SK-N-SH (cell line): Measurements from ENCODE around the gene KIF15. TPM values are rescaled to one million over a fixed set of nuclear protein-coding genes. Genes with fewer than 3 reads are reported as not detected.

Experiments
- CTCF ChIA-PET: fragments of 300-600, 350-600 bp; formaldehyde crosslinking; extraction: SDS; loops from one replicate; lab custom pipeline; 2021; lab: Yijun Ruan, JAX
- POLR2A ChIA-PET: fragments of 350-600 bp; sonication (Branson Sonifier 250); formaldehyde crosslinking; extraction: SDS; loops from one replicate; lab custom pipeline; 2020; ENCODE audit warnings: antibody characterized with exemption, inconsistent platforms; lab: Yijun Ruan, JAX
- DNase-seq: peaks from one replicate; pipeline ENCODE4 v3.0.0; 2012
- H2AFZ ChIP-seq: fragments of 200-600 bp; sonication (generic); 2 replicates; pipeline ENCODE4 v1.8.1; 2016; ENCODE audit warnings: antibody characterized with exemption, mild to moderate bottlenecking, low read depth
- H3F3A ChIP-seq: fragments of 200-600 bp; sonication (generic); replicated peaks from 2 replicates; pipeline ENCODE3; 2016; ENCODE audit warnings: antibody characterized with exemption, mild to moderate bottlenecking; ENCODE audit not compliant: insufficient read depth
- H3K27ac ChIP-seq, 2 experiments: fragments of 200-500 bp in 1 of 2; fragments of 200-600 bp in 1 of 2; sonication (Bioruptor generic) in 1 of 2; sonication (generic), shearing (Covaris generic) in 1 of 2; 2 replicates each; pipeline versions ENCODE4 v1.5.1 to v1.6.1; 2014 to 2016; ENCODE audit warnings: low read depth in 2 of 2, inconsistent platforms in 1 of 2, low read length in 1 of 2, mild to moderate bottlenecking in 1 of 2, mixed read lengths in 1 of 2
- H3K27me3 ChIP-seq: fragments of 200-600 bp; sonication (generic), shearing (Covaris generic); 2 replicates; pipeline ENCODE4 v1.6.1; 2016; ENCODE audit warnings: mixed run types; ENCODE audit not compliant: insufficient read depth
- H3K36me3 ChIP-seq, 2 experiments: fragments of 200-500 bp in 1 of 2; fragments of 200-600 bp in 1 of 2; sonication (Bioruptor generic) in 1 of 2; sonication (generic) in 1 of 2; replicated peaks in 1 of 2; 2 replicates each; pipeline versions ENCODE3 to v1.5.1; 2014 to 2016; ENCODE audit warnings: low read length in 1 of 2, mild to moderate bottlenecking in 1 of 2; ENCODE audit not compliant: insufficient read depth in 2 of 2, control insufficient read depth in 1 of 2
- H3K4me1 ChIP-seq, 2 experiments: fragments of 200-500 bp in 1 of 2; fragments of 200-600 bp in 1 of 2; sonication (Bioruptor generic) in 1 of 2; sonication (generic), shearing (Covaris generic) in 1 of 2; 2 replicates each; pipeline versions ENCODE4 v1.5.1 to v1.6.1; 2014 to 2016; ENCODE audit warnings: low read depth in 1 of 2, low read length in 1 of 2, mixed run types in 1 of 2; ENCODE audit not compliant: insufficient read depth in 2 of 2, control insufficient read depth in 1 of 2
- H3K4me2 ChIP-seq: fragments of 200-600 bp; sonication (generic), shearing (Covaris generic); 2 replicates; pipeline ENCODE4 v1.6.1; 2017; ENCODE audit warnings: mixed run types
- H3K4me3 ChIP-seq, 2 experiments: fragments of 200-500 bp in 1 of 2; fragments of 200-600 bp in 1 of 2; sonication (Bioruptor generic) in 1 of 2; sonication (generic), shearing (Covaris generic) in 1 of 2; 2 replicates each; pipeline versions ENCODE4 v1.5.1 to v1.8.1; 2014 to 2016; ENCODE audit warnings: low read depth in 2 of 2, inconsistent platforms in 1 of 2, low read length in 1 of 2, mild to moderate bottlenecking in 1 of 2, mixed read lengths in 1 of 2, moderate library complexity in 1 of 2
- H3K79me2 ChIP-seq: fragments of 200-600 bp; sonication (generic); 2 replicates; pipeline ENCODE4 v1.8.1; 2017; ENCODE audit warnings: mild to moderate bottlenecking; ENCODE audit not compliant: insufficient read depth
- H3K9ac ChIP-seq: fragments of 200-600 bp; sonication (generic); 2 replicates; pipeline ENCODE4 v1.6.1; 2017; ENCODE audit warnings: mixed run types
- H3K9me2 ChIP-seq: fragments of 200-600 bp; sonication (generic); 2 replicates; pipeline ENCODE4 v1.6.1; 2017; ENCODE audit warnings: mixed run types
- H3K9me3 ChIP-seq: fragments of 200-600 bp; sonication (generic); 2 replicates; pipeline ENCODE4 v1.6.1; 2017; ENCODE audit warnings: mixed run types, mild to moderate bottlenecking, moderate library complexity
- H4K20me1 ChIP-seq: fragments of 200-600 bp; sonication (generic); 2 replicates; pipeline ENCODE4 v1.6.1; 2017; ENCODE audit warnings: mild to moderate bottlenecking, mixed run types; ENCODE audit not compliant: insufficient read depth
- CHD2 ChIP-seq: fragments of 150-350 bp; IDR thresholded peaks from 2 replicates; pipeline ENCODE4 v1.6.1; 2018; ENCODE audit warnings: low read length; ENCODE audit not compliant: partially characterized antibody
- ELF1 ChIP-seq: IDR thresholded peaks from 2 replicates; pipeline ENCODE4 v1.4.0; 2012
- EP300 ChIP-seq, 2 experiments: IDR thresholded peaks; 2 replicates each; pipeline versions ENCODE4 v1.4.0 to v1.6.1; 2012; ENCODE audit warnings: borderline replicate concordance in 1 of 2, low read depth in 1 of 2, low read length in 1 of 2
- EZH2phosphoT487 ChIP-seq: fragments of 200-600 bp; sonication (generic); IDR thresholded peaks from 2 replicates; pipeline ENCODE4 v1.6.1; 2017; ENCODE audit warnings: low read depth, mixed run types, mild to moderate bottlenecking, antibody characterized with exemption, moderate library complexity, borderline replicate concordance
- FOXM1 ChIP-seq: IDR thresholded peaks from 2 replicates; pipeline ENCODE4 v1.4.0; 2012; ENCODE audit warnings: low read depth, mild to moderate bottlenecking
- MAX ChIP-seq: IDR thresholded peaks from 2 replicates; pipeline ENCODE4 v1.4.0; 2012; ENCODE audit warnings: low read depth
- MXI1 ChIP-seq: IDR thresholded peaks from 2 replicates; pipeline ENCODE4 v1.6.1; 2012; ENCODE audit warnings: mild to moderate bottlenecking, low read depth, low read length, improper control_type of control experiment
- PBX3 ChIP-seq: IDR thresholded peaks from 2 replicates; pipeline ENCODE4; 2012
- RFX5 ChIP-seq: IDR thresholded peaks from 2 replicates; pipeline ENCODE4 v1.6.1; 2012; ENCODE audit warnings: mild to moderate bottlenecking, improper control_type of control experiment, low read length
- TAF1 ChIP-seq: IDR thresholded peaks from 2 replicates; pipeline ENCODE4 v1.6.1; 2012; ENCODE audit warnings: low read depth, mild to moderate bottlenecking, low read length, moderate library complexity, borderline replicate concordance
- TCF12 ChIP-seq: IDR thresholded peaks from 2 replicates; pipeline ENCODE4 v1.4.0; 2012
- TEAD4 ChIP-seq: IDR thresholded peaks from 2 replicates; pipeline ENCODE4 v1.4.0; 2012; ENCODE audit warnings: mild to moderate bottlenecking, borderline replicate concordance; ENCODE audit not compliant: insufficient read depth
- USF1 ChIP-seq: IDR thresholded peaks from 2 replicates; pipeline ENCODE4 v1.4.0; 2012; ENCODE audit warnings: low read depth, borderline replicate concordance
- WGBS: methylation state at CpG from one replicate; pipeline ENCODE4 v1.1.6; 2017; ENCODE audit warnings: low lambda C conversion rate; 5-methylcytosine and 5-hydroxymethylcytosine counted together
- polyA plus RNA-seq, 3 experiments: library from polyadenylated mRNA; depleted of rRNA; stranded (reverse); fragments of >200 nt; gene quantifications; 2 replicates each; pipeline ENCODE4 v1.2.3, GENCODE V29; 2012
- TF ChIP-seq, protein P1 (sequence below): IDR thresholded peaks from 2 replicates; pipeline ENCODE4 v1.6.1; 2012; ENCODE audit warnings: mild to moderate bottlenecking, low read depth, low read length, moderate library complexity

The KIF15 gene
- polyA plus RNA-seq, 1 of the 3 experiments (the other 2 are of a cell fraction), result 2.3 TPM

DNA sequence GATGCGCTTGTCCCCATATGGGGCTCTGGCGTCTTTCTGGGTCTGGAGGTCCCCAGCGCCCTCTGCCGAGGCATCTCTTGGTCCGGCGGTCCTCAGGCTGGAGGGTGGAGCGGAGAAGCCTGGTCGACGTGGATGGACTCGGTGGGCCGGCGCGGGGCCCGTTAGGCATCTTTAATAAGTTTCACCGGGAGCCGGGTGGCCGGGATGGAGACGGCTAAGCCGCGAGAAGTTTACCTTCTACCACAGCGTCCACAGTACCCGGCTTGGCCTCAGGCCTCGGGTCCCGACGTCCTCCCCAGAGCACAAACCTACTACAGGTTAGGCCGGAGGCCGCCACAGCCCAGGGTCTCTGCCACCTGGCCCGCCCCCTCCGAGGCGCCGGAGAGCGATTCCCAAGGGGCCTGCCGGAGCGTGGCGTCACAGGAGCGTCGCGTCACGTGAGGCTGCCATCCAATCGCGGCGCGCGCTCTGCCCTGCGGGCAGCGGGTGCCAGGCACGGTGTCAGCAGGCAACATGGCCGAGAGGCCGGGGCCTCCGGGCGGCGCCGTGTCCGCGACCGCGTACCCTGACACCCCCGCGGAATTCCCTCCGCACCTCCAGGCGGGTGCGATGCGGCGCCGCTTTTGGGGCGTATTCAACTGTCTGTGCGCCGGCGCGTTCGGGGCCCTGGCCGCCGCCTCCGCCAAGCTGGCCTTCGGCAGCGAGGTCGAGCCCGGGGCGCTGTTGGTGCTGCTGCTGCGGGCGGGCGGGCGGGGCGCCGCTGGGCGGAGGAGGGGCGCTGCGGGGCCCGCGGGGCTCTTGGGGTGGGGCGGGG is 100.0 kb downstream of the KIF15 start, which contains the start of gene TMEM42 (continued):
- TF ChIP-seq, protein P1, sequence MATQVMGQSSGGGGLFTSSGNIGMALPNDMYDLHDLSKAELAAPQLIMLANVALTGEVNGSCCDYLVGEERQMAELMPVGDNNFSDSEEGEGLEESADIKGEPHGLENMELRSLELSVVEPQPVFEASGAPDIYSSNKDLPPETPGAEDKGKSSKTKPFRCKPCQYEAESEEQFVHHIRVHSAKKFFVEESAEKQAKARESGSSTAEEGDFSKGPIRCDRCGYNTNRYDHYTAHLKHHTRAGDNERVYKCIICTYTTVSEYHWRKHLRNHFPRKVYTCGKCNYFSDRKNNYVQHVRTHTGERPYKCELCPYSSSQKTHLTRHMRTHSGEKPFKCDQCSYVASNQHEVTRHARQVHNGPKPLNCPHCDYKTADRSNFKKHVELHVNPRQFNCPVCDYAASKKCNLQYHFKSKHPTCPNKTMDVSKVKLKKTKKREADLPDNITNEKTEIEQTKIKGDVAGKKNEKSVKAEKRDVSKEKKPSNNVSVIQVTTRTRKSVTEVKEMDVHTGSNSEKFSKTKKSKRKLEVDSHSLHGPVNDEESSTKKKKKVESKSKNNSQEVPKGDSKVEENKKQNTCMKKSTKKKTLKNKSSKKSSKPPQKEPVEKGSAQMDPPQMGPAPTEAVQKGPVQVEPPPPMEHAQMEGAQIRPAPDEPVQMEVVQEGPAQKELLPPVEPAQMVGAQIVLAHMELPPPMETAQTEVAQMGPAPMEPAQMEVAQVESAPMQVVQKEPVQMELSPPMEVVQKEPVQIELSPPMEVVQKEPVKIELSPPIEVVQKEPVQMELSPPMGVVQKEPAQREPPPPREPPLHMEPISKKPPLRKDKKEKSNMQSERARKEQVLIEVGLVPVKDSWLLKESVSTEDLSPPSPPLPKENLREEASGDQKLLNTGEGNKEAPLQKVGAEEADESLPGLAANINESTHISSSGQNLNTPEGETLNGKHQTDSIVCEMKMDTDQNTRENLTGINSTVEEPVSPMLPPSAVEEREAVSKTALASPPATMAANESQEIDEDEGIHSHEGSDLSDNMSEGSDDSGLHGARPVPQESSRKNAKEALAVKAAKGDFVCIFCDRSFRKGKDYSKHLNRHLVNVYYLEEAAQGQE, result no peak
- peak; percentile 10 for TF ChIP-seq CHD2
- 0 out of 2 replicates have a peak, but pooled peaks have one; percentile 13 for TF ChIP-seq RFX5
- TF ChIP-seq USF1, result peak; percentile 99
- no peak for TF ChIP-seq PBX3
- TF ChIP-seq TEAD4, result 0 out of 2 replicates have a peak, but pooled peaks have one; percentile 16
- TF ChIP-seq FOXM1, result no peak
- TF ChIP-seq MXI1, result peak; percentile 68
- TF ChIP-seq ELF1, result no peak
- no peak for TF ChIP-seq EZH2phosphoT487
- no peak for TF ChIP-seq EP300 (IDR thresholded peaks at IDR 0.05; ENCODE audit: borderline replicate concordance in 1 of 2, low read depth in 1 of 2, low read length in 1 of 2)
- TF ChIP-seq TCF12, result peak; percentile 17; the same call in 1 of the 2 replicates
- TF ChIP-seq TAF1, result peak; percentile 79

GRCh38 chr3:44862226-44862637 is 100.6 kb downstream of the KIF15 start:
- H3K4me1 ChIP-seq, result peaks cover 5 to 7% of the 10 kb centered on the region in 2 experiments; a peak in 2 of 4 replicates
- H3K36me3 ChIP-seq, result peaks cover 0 to 4% of the 10 kb centered on the region in 2 experiments
- H3K4me3 ChIP-seq, result peak overlapping the region; percentile 60 to 64
- H3K9ac ChIP-seq, result peak overlapping the region; percentile 61
- H3K9me3 ChIP-seq, result no peaks in the 10 kb centered on the region
- H3K79me2 ChIP-seq, result no peaks in the 10 kb centered on the region
- H3K4me2 ChIP-seq, result peak overlapping the region; percentile 83
- POLR2A ChIA-PET, result interaction anchor here (0.6 kb wide), 1 partner anchor 364 kb away, joined by 7 read pairs; no protein-coding TSS in a partner anchor
- peaks cover 4% of the 10 kb centered on the region for H3F3A ChIP-seq
- no peaks in the 10 kb centered on the region for H3K27me3 ChIP-seq
- TF ChIP-seq MAX (no peak; the same call in 1 of the 2 replicates), FOXM1 (no peak), USF1 (peak; percentile 54; the same call in 1 of the 2 replicates)
- H4K20me1 ChIP-seq, result no peaks in the 10 kb centered on the region
- CTCF ChIA-PET, result interaction anchor here (0.6 kb wide), 1 partner anchor 10 kb away, joined by 3 read pairs; no protein-coding TSS in a partner anchor
- H2AFZ ChIP-seq, result peak overlapping the region; percentile 76; the same call in 1 of the 2 replicates
- H3K9me2 ChIP-seq, result no peaks in the 10 kb centered on the region
- DNase-seq, result no peak
- peak overlapping the region; percentile 27 to 62; a peak in 2 of 4 replicates for H3K27ac ChIP-seq
- 23% methylated on average over 7 of the region's 25 CpGs for WGBS
